Midbrain (tissue), 1 donor: Measurements from ENCODE around the gene SNX18.
"Not testable (repeated sequence)": the region's sequence is repeated elsewhere in the genome, so short reads cannot be mapped to it uniquely, and the experiment has no call there.

Experiments used
- DNase-seq: peaks from one replicate; lab custom pipeline; 2025; lab: John Stamatoyannopoulos, UW

SNX18 gene

GRCh38 chr5:54520438-54520846, 2.9 kb downstream of the SNX18 start:
- peak; percentile 52 for DNase-seq

- DNase-seq = no peak
Observed at GRCh38 chr5:54520940-54521339, 3.4 kb downstream of the SNX18 start.

- no peak for DNase-seq
Observed at GRCh38 chr5:54521856-54522479, 4.4 kb downstream of the SNX18 start.

- no peak for DNase-seq
Observed at GRCh38 chr5:54523534-54523933, 6.0 kb downstream of the SNX18 start.

GRCh38 chr5:54524082-54524481, 6.5 kb downstream of the SNX18 start:
- no peak for DNase-seq

GRCh38 chr5:54524704-54525103, 7.1 kb downstream of the SNX18 start:
- DNase-seq = no peak

- no peak for DNase-seq
Observed at GRCh38 chr5:54525261-54525660, 7.7 kb downstream of the SNX18 start.

- DNase-seq = no peak
Observed at GRCh38 chr5:54525692-54526091, 8.1 kb downstream of the SNX18 start.

GRCh38 chr5:54526604-54527288, 9.2 kb downstream of the SNX18 start:
- no peak for DNase-seq

GRCh38 chr5:54528633-54529209, 11.2 kb downstream of the SNX18 start:
- no peak for DNase-seq

- no peak for DNase-seq
Observed at GRCh38 chr5:54529565-54529964, 12.0 kb downstream of the SNX18 start.

- DNase-seq = no peak
Observed at GRCh38 chr5:54531546-54531945, 14.0 kb downstream of the SNX18 start.

GRCh38 chr5:54533541-54534190, 16.1 kb downstream of the SNX18 start:
- peak; percentile 64 for DNase-seq

- peak; percentile 50 for DNase-seq
Observed at GRCh38 chr5:54534191-54535004, 16.8 kb downstream of the SNX18 start.

- no peak for DNase-seq
Observed at GRCh38 chr5:54535149-54535844, 17.7 kb downstream of the SNX18 start.

- DNase-seq = not testable (repeated sequence)
Observed at GRCh38 chr5:54536375-54536774, 18.8 kb downstream of the SNX18 start.

GRCh38 chr5:54536861-54537260, 19.3 kb downstream of the SNX18 start:
- not testable (repeated sequence) for DNase-seq

- DNase-seq = no peak
Observed at GRCh38 chr5:54537725-54538124, 20.2 kb downstream of the SNX18 start.

GRCh38 chr5:54538156-54538555, 20.6 kb downstream of the SNX18 start:
- DNase-seq = no peak

GRCh38 chr5:54539001-54539400, 21.4 kb downstream of the SNX18 start:
- no peak for DNase-seq

GRCh38 chr5:54540286-54540685, 22.7 kb downstream of the SNX18 start:
- no peak for DNase-seq
